SK-N-SH (cell line): ENCODE data around the gene GDF2.

Experiments
- EP300 ChIP-seq, 2 experiments: IDR thresholded peaks; 2 replicates each; pipeline versions ENCODE4 v1.4.0 to v1.6.1; 2012; ENCODE audit warnings: borderline replicate concordance in 1 of 2, low read depth in 1 of 2, low read length in 1 of 2
- POLR2AphosphoS5 ChIP-seq: IDR thresholded peaks from 2 replicates; pipeline ENCODE4 v1.6.1; 2012; ENCODE audit warnings: low read depth, low read length
- TAF1 ChIP-seq: IDR thresholded peaks from 2 replicates; pipeline ENCODE4 v1.6.1; 2012; ENCODE audit warnings: low read depth, mild to moderate bottlenecking, low read length, moderate library complexity, borderline replicate concordance
- TCF12 ChIP-seq: IDR thresholded peaks from 2 replicates; pipeline ENCODE4 v1.4.0; 2012
- TF ChIP-seq, protein P1 (sequence below): fragments of 200-600 bp; sonication (generic); IDR thresholded peaks from 2 replicates; pipeline ENCODE4 v1.6.1; 2017; ENCODE audit warnings: antibody characterized with exemption, mild to moderate bottlenecking, moderate library complexity

DNA sequence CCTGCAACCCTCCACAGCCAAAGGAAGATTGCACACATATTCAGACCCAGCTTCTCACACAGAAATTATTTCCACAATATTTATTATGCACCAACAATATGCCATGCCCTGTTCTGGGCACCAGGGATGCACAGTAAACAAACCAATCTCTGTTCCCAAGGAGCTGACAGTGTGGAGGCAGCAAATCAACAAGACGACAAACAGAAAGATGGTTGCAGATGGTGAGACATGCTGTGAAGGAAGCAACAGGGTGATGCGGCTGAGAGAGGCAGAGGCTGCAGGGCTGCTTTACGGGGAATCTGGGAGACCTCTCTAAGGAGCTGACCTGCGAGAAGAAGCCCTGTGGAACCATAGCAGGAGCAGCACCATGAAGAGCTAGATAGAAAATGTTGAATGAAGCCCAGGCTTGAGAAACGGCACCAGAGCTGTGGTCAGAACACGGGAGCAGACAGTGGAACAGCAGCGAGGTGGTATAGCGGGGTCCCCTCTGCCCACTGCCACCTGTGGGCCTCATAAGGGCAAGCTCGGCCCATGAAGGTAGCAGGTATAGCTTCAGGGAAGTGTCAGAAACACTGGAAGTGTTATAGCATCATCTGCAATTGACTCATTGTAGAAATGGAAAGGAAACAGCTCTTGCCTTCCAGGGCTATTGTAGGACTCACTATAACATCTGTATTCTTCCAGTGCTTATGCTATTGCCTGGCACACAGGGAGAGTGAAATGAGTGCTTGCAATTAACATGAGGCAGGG is 43.4 kb downstream of the GDF2 start:
- TF ChIP-seq TAF1: no peak
- no peak for TF ChIP-seq POLR2AphosphoS5
- TF ChIP-seq, protein P1, sequence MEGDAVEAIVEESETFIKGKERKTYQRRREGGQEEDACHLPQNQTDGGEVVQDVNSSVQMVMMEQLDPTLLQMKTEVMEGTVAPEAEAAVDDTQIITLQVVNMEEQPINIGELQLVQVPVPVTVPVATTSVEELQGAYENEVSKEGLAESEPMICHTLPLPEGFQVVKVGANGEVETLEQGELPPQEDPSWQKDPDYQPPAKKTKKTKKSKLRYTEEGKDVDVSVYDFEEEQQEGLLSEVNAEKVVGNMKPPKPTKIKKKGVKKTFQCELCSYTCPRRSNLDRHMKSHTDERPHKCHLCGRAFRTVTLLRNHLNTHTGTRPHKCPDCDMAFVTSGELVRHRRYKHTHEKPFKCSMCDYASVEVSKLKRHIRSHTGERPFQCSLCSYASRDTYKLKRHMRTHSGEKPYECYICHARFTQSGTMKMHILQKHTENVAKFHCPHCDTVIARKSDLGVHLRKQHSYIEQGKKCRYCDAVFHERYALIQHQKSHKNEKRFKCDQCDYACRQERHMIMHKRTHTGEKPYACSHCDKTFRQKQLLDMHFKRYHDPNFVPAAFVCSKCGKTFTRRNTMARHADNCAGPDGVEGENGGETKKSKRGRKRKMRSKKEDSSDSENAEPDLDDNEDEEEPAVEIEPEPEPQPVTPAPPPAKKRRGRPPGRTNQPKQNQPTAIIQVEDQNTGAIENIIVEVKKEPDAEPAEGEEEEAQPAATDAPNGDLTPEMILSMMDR: no peak
- no peak for TF ChIP-seq EP300 (IDR thresholded peaks at IDR 0.05; ENCODE audit: borderline replicate concordance in 1 of 2, low read depth in 1 of 2, low read length in 1 of 2)
- no peak for TF ChIP-seq TCF12
